Activated naive CD8-positive, alpha-beta T cell treated with anti-CD3 and anti-CD28 coated beads for 36 hours (primary cell): ENCODE results near the gene HM13. TPM values are rescaled to one million over a fixed set of nuclear protein-coding genes. Genes with fewer than 3 reads are reported as not detected.
A peak's percentile ranks its signal among the peaks of the same experiment; 100 is the strongest.

Source experiments
- DNase-seq: peaks from one replicate; pipeline ENCODE4 v3.0.0; 2021
- H3K27ac Mint-ChIP-seq: one replicate; pipeline ENCODE4 v1.8.0; 2022; ENCODE audit warnings: mild to moderate bottlenecking, moderate library complexity, mixed read lengths
- H3K27me3 Mint-ChIP-seq: one replicate; pipeline ENCODE4 v1.8.0; 2022; ENCODE audit warnings: mild to moderate bottlenecking, mixed read lengths
- H3K36me3 Mint-ChIP-seq: one replicate; pipeline ENCODE4 v1.8.0; 2021; ENCODE audit warnings: mild to moderate bottlenecking, mixed read lengths
- H3K4me1 Mint-ChIP-seq: one replicate; pipeline ENCODE4 v1.8.0; 2021; ENCODE audit warnings: mixed read lengths
- H3K4me3 Mint-ChIP-seq: one replicate; pipeline ENCODE4 v1.8.0; 2022; ENCODE audit warnings: mild to moderate bottlenecking, moderate library complexity, mixed read lengths
- H3K9me3 Mint-ChIP-seq: one replicate; pipeline ENCODE4 v1.8.0; 2022; ENCODE audit warnings: mixed read lengths
- total RNA-seq, 2 experiments: library from RNA; stranded (reverse); gene quantifications; one replicate each; pipeline ENCODE4 v1.2.3, GENCODE V29; 2021

Gene HM13
- total RNA-seq, 2 experiments from 2014 or later, result 137 to 142 TPM

DNA sequence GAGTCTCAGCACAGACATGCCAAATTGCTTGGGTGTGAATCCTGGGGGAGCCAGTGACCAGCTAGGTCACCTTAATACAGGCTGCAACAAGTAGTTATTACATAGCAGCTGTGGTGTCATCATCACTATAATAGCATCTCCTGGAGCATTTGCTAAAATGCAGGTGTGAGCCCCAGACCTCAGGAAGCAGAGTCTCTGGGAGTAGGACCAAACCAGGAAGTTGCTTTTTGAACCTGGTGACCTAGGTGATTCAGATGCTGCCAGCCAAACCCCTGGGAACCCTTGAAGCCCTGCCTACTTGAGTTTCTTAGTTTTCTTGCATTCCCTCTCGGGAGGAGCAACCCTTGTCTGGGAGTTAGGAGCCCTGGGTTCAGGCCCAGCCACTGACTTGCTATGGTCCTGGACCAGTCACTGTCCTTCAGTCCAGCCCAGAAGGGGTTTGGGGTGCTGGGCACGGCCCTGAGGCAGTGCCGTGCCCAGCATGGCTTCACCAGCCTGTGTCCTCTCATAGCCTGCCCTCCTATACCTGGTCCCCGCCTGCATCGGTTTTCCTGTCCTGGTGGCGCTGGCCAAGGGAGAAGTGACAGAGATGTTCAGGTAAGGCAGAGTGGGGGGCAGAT, 51.6 kb downstream of the HM13 start:
- Mint-ChIP-seq H3K27ac (peak overlapping the region; percentile 5), H3K36me3 (peaks cover 20% of the 10 kb centered on the region), H3K4me3 (no peak overlapping the region), H3K27me3 (no peaks in the 10 kb centered on the region), H3K4me1 (peaks cover 23% of the 10 kb centered on the region), H3K9me3 (no peaks in the 10 kb centered on the region)
- DNase-seq, result no peak

DNA sequence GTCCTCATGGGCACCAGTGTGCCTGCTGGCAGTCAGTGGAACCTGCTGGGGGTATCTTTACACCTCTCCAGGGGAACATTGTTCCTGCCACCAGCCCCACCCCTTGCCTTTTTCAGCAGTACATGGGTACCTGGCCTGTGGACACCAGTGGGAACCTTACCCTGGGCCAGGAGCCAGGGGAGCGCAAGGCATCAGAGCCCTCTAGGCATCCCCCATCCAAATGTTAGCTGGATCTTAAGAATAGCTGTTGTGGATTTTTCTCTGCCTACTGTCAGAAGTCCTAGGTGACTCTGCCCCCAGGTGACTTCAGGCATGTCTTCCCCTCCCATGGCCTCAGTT, 52.0 kb downstream of the HM13 start:
- Mint-ChIP-seq H3K36me3 (peaks cover 18% of the 10 kb centered on the region), H3K9me3 (no peaks in the 10 kb centered on the region), H3K4me1 (peaks cover 23% of the 10 kb centered on the region), H3K27ac (peak overlapping the region; percentile 4), H3K27me3 (no peaks in the 10 kb centered on the region), H3K4me3 (no peak overlapping the region)
- no peak for DNase-seq

GRCh38 chr20:31566658-31567379, 52.6 kb downstream of the HM13 start:
- Mint-ChIP-seq H3K27me3 (no peaks in the 10 kb centered on the region), H3K36me3 (peaks cover 12% of the 10 kb centered on the region), H3K4me1 (peaks cover 23% of the 10 kb centered on the region), H3K27ac (peak overlapping the region; percentile 4), H3K9me3 (no peaks in the 10 kb centered on the region), H3K4me3 (no peak overlapping the region)
- DNase-seq, result peak; percentile 30

DNA sequence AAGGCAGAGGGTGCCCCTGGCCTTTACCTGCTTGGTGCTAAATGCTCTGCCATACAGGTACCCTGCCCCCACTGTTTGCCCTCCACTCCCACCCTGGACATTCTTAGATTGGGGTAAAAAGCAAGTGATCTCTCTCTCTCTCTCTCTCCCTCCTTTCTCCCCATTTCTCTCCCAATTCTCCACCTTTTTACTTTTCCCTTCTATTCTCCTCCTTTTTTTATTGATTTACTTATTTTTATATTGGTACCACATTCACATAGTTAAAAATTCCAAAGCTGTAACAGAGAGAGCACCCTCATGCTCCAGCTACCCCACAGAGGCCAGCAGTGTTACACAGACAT, 53.1 kb downstream of the HM13 start:
- Mint-ChIP-seq H3K9me3 (no peaks in the 10 kb centered on the region), H3K27ac (no peak overlapping the region), H3K36me3 (peaks cover 12% of the 10 kb centered on the region)

DNA sequence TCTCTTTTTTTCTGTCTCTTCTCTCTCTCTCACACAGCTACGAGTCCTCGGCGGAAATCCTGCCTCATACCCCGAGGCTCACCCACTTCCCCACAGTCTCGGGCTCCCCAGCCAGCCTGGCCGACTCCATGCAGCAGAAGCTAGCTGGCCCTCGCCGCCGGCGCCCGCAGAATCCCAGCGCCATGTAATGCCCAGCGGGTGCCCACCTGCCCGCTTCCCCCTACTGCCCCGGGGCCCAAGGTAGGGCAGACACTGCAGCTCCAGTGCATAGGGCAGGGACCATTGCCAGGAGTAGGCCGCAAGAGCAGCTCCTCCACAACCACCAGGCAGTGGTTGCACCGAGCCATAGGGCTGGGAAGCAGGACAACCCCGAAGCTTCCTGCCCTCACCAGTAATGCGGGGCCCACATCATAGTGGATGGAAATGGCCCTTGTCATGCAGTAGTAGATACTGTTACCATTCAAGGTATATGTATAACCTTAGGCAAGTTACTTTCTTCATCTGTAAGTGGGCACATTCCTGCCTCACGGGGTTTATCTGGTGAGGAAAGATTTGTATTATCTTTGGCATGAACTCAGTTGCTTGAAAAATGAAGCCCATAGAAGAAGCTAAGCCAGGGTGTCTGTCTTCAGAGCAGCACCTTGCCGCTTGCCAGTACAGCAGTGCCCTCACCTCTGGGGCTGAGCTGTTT, 53.9 kb downstream of the HM13 start:
- H3K9me3 Mint-ChIP-seq, result no peaks in the 10 kb centered on the region
- no peak overlapping the region for H3K4me3 Mint-ChIP-seq
- H3K4me1 Mint-ChIP-seq, result peaks cover 31% of the 10 kb centered on the region
- DNase-seq, result no peak
- H3K27me3 Mint-ChIP-seq, result no peaks in the 10 kb centered on the region
- peak overlapping the region; percentile 21 for H3K27ac Mint-ChIP-seq
- peaks cover 9% of the 10 kb centered on the region for H3K36me3 Mint-ChIP-seq

More for the DNA sequence above, 53.1 kb downstream of the HM13 start:
- Mint-ChIP-seq H3K4me3 (no peak overlapping the region), H3K27me3 (no peaks in the 10 kb centered on the region), H3K4me1 (peaks cover 27% of the 10 kb centered on the region)
- DNase-seq, result no peak

GRCh38 chr20:31568773-31569162, 54.5 kb downstream of the HM13 start:
- Mint-ChIP-seq H3K27ac (peak overlapping the region; percentile 21), H3K9me3 (no peaks in the 10 kb centered on the region), H3K27me3 (no peaks in the 10 kb centered on the region), H3K4me1 (peaks cover 37% of the 10 kb centered on the region), H3K36me3 (peaks cover 9% of the 10 kb centered on the region), H3K4me3 (no peak overlapping the region)
- DNase-seq, result no peak

- peak overlapping the region; percentile 21 for H3K27ac Mint-ChIP-seq
- H3K36me3 Mint-ChIP-seq, result peaks cover 8% of the 10 kb centered on the region
- peaks cover 40% of the 10 kb centered on the region for H3K4me1 Mint-ChIP-seq
- no peaks in the 10 kb centered on the region for H3K27me3 Mint-ChIP-seq
- DNase-seq, result peak; percentile 62
- no peaks in the 10 kb centered on the region for H3K9me3 Mint-ChIP-seq
- no peak overlapping the region for H3K4me3 Mint-ChIP-seq
Observed at GRCh38 chr20:31569163-31570020, 55.1 kb downstream of the HM13 start.

DNA sequence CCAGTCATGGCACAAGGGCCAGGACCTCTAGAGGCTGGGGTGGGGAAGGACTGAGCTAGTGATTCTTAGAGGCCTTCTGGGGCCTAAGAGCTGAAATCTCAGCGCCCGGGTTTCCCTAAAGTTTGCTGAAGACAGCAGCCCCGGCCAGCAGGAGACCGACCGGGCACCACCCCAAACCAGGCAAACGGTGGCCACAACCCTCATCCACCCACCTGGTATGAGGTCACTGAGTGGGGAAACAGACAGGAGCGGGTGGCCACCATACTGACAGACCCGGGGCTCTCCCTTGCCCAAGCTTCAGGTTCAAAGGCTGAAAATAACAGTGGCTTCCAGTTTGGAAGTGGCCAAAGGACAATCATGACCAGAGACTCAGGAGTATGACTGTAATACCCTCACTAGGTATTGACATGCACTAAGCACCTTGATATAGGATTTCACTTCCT, 55.8 kb downstream of the HM13 start:
- DNase-seq, result no peak
- no peaks in the 10 kb centered on the region for H3K27me3 Mint-ChIP-seq
- H3K36me3 Mint-ChIP-seq, result peaks cover 5% of the 10 kb centered on the region
- no peaks in the 10 kb centered on the region for H3K9me3 Mint-ChIP-seq
- no peak overlapping the region for H3K27ac Mint-ChIP-seq
- H3K4me3 Mint-ChIP-seq, result no peak overlapping the region
- H3K4me1 Mint-ChIP-seq, result peaks cover 40% of the 10 kb centered on the region

- H3K27me3 Mint-ChIP-seq, result no peaks in the 10 kb centered on the region
- H3K4me1 Mint-ChIP-seq, result peaks cover 38% of the 10 kb centered on the region
- H3K27ac Mint-ChIP-seq, result peak overlapping the region; percentile 16
- peaks cover 3% of the 10 kb centered on the region for H3K36me3 Mint-ChIP-seq
- H3K4me3 Mint-ChIP-seq, result no peak overlapping the region
- no peak for DNase-seq
- no peaks in the 10 kb centered on the region for H3K9me3 Mint-ChIP-seq
Observed at GRCh38 chr20:31570735-31571617, 56.7 kb downstream of the HM13 start.

DNA sequence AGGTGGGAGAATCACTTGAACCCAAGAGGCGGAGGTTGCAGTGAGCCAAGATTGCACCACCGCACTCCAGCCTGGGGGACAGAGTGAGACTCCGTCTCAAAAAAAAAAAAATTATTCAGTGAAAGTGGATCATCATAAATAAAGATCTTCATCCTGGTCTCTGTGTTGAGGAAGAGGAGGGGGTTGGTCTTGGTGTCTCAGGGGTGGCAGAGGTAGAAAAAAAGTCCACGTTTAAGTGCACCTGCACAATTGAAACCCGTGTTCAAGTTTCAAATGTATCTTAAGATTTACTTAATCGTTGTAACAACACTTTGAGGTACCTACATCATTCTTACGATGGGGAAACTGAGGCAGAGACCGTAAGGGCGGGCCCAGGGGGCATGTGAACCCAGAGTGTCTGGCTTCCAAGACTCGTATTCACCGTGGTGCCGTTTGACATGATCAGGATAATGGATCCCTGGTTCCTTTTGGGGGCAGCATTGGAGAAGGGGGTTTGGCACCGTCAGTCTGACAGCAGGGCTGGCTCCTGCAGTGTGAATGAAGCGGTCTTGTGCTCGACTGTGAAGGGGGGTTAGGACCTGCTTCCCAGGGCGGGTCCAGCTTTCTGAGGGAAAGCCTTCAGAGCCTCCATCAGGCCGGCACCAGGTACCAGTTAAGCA, 57.9 kb downstream of the HM13 start:
- peak overlapping the region; percentile 85 for H3K27ac Mint-ChIP-seq
- peak; percentile 17 for DNase-seq
- H3K27me3 Mint-ChIP-seq, result no peaks in the 10 kb centered on the region
- peaks cover 31% of the 10 kb centered on the region for H3K4me1 Mint-ChIP-seq
- H3K36me3 Mint-ChIP-seq, result peaks cover 3% of the 10 kb centered on the region
- H3K9me3 Mint-ChIP-seq, result no peaks in the 10 kb centered on the region
- H3K4me3 Mint-ChIP-seq, result peak overlapping the region; percentile 79

DNA sequence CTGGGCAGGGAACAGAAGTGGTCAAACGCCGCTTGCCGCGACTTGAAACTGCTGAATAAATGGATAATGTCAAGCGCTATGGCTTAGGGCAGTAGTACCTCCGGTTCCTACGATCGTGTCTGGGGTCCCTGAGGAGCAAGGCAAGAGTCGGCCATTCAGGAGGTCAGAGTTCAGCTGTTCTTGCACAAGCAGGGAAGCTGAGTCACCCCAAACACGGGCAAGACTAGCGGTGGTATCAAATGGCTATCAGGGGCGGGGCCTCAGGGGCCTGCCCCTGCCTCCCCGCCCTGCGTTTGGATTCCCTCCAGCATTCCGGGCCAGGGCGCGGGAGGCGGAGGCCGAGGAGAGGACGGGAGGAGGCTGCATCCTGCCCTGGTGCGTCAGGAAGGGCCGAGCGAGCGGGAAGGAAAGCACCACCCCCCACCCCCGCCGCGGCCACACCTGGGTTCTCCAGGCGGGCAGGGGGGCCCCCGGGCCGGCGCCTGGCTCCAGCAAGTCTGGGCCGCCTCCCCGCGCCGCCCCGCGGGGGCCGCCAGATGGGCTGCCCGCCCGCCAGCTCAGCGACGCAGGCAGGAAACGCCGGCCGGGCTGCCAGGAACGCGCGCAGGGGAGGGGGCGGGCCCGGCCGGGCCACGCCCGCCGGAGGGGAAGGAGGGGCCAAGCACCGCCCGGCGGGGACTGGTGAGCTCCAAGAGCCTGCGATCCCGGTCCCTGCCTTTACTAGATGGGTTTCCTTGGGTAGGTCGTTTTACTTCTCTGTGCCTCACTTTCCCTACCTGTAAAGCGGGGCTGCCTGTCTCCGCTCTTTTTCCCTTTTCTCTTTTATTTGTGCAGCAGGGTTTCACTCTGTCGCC, 58.7 kb downstream of the HM13 start:
- peaks cover 3% of the 10 kb centered on the region for H3K36me3 Mint-ChIP-seq

DNA sequence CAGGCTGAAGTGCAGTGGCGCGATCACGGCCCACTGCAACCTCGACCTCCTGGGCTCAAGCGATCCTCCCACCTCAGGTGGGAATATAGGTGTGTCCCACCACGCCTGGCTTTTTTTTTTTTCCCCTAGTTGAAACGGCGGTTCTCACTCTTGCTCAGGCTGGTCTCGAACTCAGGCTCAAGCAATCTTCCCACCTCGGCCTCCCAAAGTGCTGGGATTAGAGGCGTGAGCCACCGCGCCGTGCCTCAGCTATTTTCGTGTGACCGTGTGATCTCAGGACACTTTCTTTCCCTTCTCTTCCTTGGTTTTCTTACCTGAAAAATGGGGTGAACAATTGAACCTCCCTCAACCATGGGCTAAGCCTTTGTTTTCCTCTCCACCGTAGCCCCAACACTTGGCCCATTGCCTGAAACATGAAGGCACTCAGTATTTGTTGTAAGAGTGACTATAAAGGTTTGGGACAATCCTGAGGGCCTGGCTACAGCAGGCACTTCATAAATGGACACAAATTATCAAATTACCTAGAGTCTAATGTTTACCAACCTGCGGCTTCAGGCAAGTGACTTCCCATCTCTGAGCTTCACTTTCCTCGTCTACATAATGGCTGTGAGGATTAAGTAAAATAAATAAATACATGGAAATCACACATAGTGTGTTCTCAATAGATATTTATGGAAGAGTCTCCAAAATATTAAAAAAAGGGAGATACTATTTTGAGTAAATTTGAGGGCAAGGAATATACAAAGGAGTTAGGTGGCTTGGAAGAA, 59.5 kb downstream of the HM13 start:
- Mint-ChIP-seq H3K4me1 (peaks cover 33% of the 10 kb centered on the region), H3K36me3 (peaks cover 3% of the 10 kb centered on the region), H3K27me3 (no peaks in the 10 kb centered on the region), H3K4me3 (peak overlapping the region; percentile 87), H3K27ac (peak overlapping the region; percentile 77), H3K9me3 (no peaks in the 10 kb centered on the region)
- DNase-seq, result no peak

More for the DNA sequence above, 58.7 kb downstream of the HM13 start:
- peak; percentile 89 for DNase-seq
- Mint-ChIP-seq H3K4me1 (peaks cover 33% of the 10 kb centered on the region), H3K27ac (peak overlapping the region; percentile 85), H3K27me3 (no peaks in the 10 kb centered on the region), H3K9me3 (no peaks in the 10 kb centered on the region), H3K4me3 (peak overlapping the region; percentile 87)
